ENCODE measurements around the gene C10orf90. TPM values are rescaled to one million over a fixed set of nuclear protein-coding genes. Genes with fewer than 3 reads are reported as not detected.

C10orf90 gene
- total RNA-seq, 2 experiments from 2014 or later = not detected

- no peak for ATAC-seq (ENCODE audit: low read depth)
- Mint-ChIP-seq H3K36me3 (no peaks in the 10 kb centered on the region), H3K27ac (no peak overlapping the region), H3K9me3 (peaks cover 6% of the 10 kb centered on the region), H3K27me3 (no peaks in the 10 kb centered on the region), H3K4me3 (no peak overlapping the region), H3K4me1 (no peaks in the 10 kb centered on the region)
- POLR2A ChIA-PET = no interaction called here
- DNase-seq = no peak
Measured at GRCh38 chr10:126425032-126425431, 245.5 kb downstream of the C10orf90 start.

- Mint-ChIP-seq H3K9me3 (peaks cover 6% of the 10 kb centered on the region), H3K27me3 (no peaks in the 10 kb centered on the region), H3K27ac (no peak overlapping the region), H3K4me1 (no peaks in the 10 kb centered on the region), H3K36me3 (no peaks in the 10 kb centered on the region), H3K4me3 (no peak overlapping the region)
- no peak for DNase-seq
- POLR2A ChIA-PET = no interaction called here
- no peak for ATAC-seq (ENCODE audit: low read depth)
Measured at GRCh38 chr10:126423732-126424491, 246.6 kb downstream of the C10orf90 start.

- POLR2A ChIA-PET = no interaction called here
Measured at GRCh38 chr10:126422567-126422966, 247.9 kb downstream of the C10orf90 start.

GRCh38 chr10:126421756-126422256 lies 248.7 kb downstream of the C10orf90 start:
- no peak for DNase-seq
- POLR2A ChIA-PET = no interaction called here
- ATAC-seq (ENCODE audit: low read depth) = no peak
- Mint-ChIP-seq H3K4me3 (no peak overlapping the region), H3K4me1 (no peaks in the 10 kb centered on the region), H3K27ac (no peak overlapping the region), H3K36me3 (no peaks in the 10 kb centered on the region), H3K27me3 (no peaks in the 10 kb centered on the region), H3K9me3 (peaks cover 6% of the 10 kb centered on the region)

More at GRCh38 chr10:126422567-126422966, 247.9 kb downstream of the C10orf90 start:
- no peak for DNase-seq
- Mint-ChIP-seq H3K4me3 (no peak overlapping the region), H3K36me3 (no peaks in the 10 kb centered on the region), H3K27ac (no peak overlapping the region), H3K27me3 (no peaks in the 10 kb centered on the region), H3K4me1 (no peaks in the 10 kb centered on the region), H3K9me3 (peaks cover 6% of the 10 kb centered on the region)
- ATAC-seq (ENCODE audit: low read depth) = no peak

GRCh38 chr10:126420567-126421300 lies 249.8 kb downstream of the C10orf90 start:
- POLR2A ChIA-PET = no interaction called here
- no peak for ATAC-seq (ENCODE audit: low read depth)
- Mint-ChIP-seq H3K27ac (no peak overlapping the region), H3K4me1 (no peaks in the 10 kb centered on the region), H3K27me3 (no peaks in the 10 kb centered on the region), H3K9me3 (peaks cover 7% of the 10 kb centered on the region), H3K36me3 (no peaks in the 10 kb centered on the region), H3K4me3 (no peak overlapping the region)
- no peak for DNase-seq

- no peaks in the 10 kb centered on the region for H3K27me3 Mint-ChIP-seq
- H3K36me3 Mint-ChIP-seq = no peaks in the 10 kb centered on the region
- no peaks in the 10 kb centered on the region for H3K4me1 Mint-ChIP-seq
- H3K9me3 Mint-ChIP-seq = peaks cover 4% of the 10 kb centered on the region
- no peak overlapping the region for H3K4me3 Mint-ChIP-seq
- no peak for ATAC-seq (ENCODE audit: low read depth)
- no peak for DNase-seq
- no peak overlapping the region for H3K27ac Mint-ChIP-seq
- POLR2A ChIA-PET = no interaction called here
Measured at GRCh38 chr10:126417220-126417825, 253.2 kb downstream of the C10orf90 start.

- ATAC-seq (ENCODE audit: low read depth) (no peak), DNase-seq (no peak)
- Mint-ChIP-seq H3K27me3 (no peaks in the 10 kb centered on the region), H3K4me1 (no peaks in the 10 kb centered on the region), H3K9me3 (peaks cover 2% of the 10 kb centered on the region), H3K36me3 (no peaks in the 10 kb centered on the region), H3K27ac (no peak overlapping the region), H3K4me3 (no peak overlapping the region)
- POLR2A ChIA-PET = no interaction called here
Measured at GRCh38 chr10:126409821-126410220, 260.7 kb downstream of the C10orf90 start.

- no peak overlapping the region for H3K27ac Mint-ChIP-seq
- no peak for ATAC-seq (ENCODE audit: low read depth)
Measured at GRCh38 chr10:126408953-126409641, 261.4 kb downstream of the C10orf90 start.

GRCh38 chr10:126407831-126408230 lies 262.7 kb downstream of the C10orf90 start:
- H3K27me3 Mint-ChIP-seq = no peaks in the 10 kb centered on the region
- H3K9me3 Mint-ChIP-seq = peaks cover 2% of the 10 kb centered on the region
- DNase-seq (no peak), ATAC-seq (ENCODE audit: low read depth) (no peak)
- no peak overlapping the region for H3K27ac Mint-ChIP-seq
- no peak overlapping the region for H3K4me3 Mint-ChIP-seq
- no peaks in the 10 kb centered on the region for H3K36me3 Mint-ChIP-seq
- POLR2A ChIA-PET = no interaction called here
- H3K4me1 Mint-ChIP-seq = no peaks in the 10 kb centered on the region

More at GRCh38 chr10:126408953-126409641, 261.4 kb downstream of the C10orf90 start:
- Mint-ChIP-seq H3K4me1 (no peaks in the 10 kb centered on the region), H3K27me3 (no peaks in the 10 kb centered on the region), H3K36me3 (no peaks in the 10 kb centered on the region), H3K4me3 (no peak overlapping the region), H3K9me3 (peaks cover 2% of the 10 kb centered on the region)
- DNase-seq = no peak
- POLR2A ChIA-PET = no interaction called here

- POLR2A ChIA-PET = no interaction called here
- H3K27me3 Mint-ChIP-seq = peaks cover 2% of the 10 kb centered on the region
- peaks cover 2% of the 10 kb centered on the region for H3K9me3 Mint-ChIP-seq
- ATAC-seq (ENCODE audit: low read depth) (no peak), DNase-seq (no peak)
- H3K36me3 Mint-ChIP-seq = no peaks in the 10 kb centered on the region
- H3K4me1 Mint-ChIP-seq = no peaks in the 10 kb centered on the region
- no peak overlapping the region for H3K27ac Mint-ChIP-seq
- no peak overlapping the region for H3K4me3 Mint-ChIP-seq
Measured at GRCh38 chr10:126405239-126405775, 265.2 kb downstream of the C10orf90 start.

- POLR2A ChIA-PET = interaction anchor here (0.6 kb wide), 1 partner anchor 21 kb away, joined by 3 read pairs; no protein-coding TSS in a partner anchor
- Mint-ChIP-seq H3K4me1 (no peaks in the 10 kb centered on the region), H3K4me3 (no peak overlapping the region), H3K36me3 (no peaks in the 10 kb centered on the region), H3K27ac (no peak overlapping the region), H3K9me3 (peaks cover 2% of the 10 kb centered on the region), H3K27me3 (peaks cover 2% of the 10 kb centered on the region)
- ATAC-seq (ENCODE audit: low read depth) = no peak
- DNase-seq = no peak
Measured at GRCh38 chr10:126402721-126403695, 267.5 kb downstream of the C10orf90 start.

- Mint-ChIP-seq H3K9me3 (peaks cover 3% of the 10 kb centered on the region), H3K4me1 (no peaks in the 10 kb centered on the region), H3K36me3 (no peaks in the 10 kb centered on the region), H3K4me3 (no peak overlapping the region), H3K27me3 (peaks cover 2% of the 10 kb centered on the region), H3K27ac (no peak overlapping the region)
- POLR2A ChIA-PET = no interaction called here
- ATAC-seq (ENCODE audit: low read depth) (no peak), DNase-seq (no peak)
Measured at GRCh38 chr10:126400641-126401040, 269.9 kb downstream of the C10orf90 start.
